ENCODE measurements around the gene CCNO.

DNA sequence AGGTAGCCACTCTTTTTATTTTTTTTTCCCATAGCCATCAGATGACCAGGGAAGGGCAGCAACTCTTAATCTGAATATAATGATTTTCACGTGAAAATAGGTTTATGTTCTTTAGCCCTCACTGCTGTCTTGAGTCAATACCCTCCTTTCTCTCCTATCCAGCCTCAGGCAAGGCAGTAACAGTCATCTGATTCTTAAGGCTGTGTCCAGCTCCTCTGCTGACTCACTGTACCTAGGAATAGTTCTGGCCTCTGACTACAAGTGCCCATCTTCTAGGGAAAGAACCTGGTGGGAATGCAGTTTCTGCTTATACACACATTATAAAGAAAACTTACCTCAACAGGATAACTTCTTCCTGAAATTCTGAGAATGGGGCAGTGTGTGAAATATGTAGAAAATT is 43.4 kb upstream of the CCNO start:
- no peak for TF ChIP-seq CTCF (IDR thresholded peaks at IDR 0.05)
- no peak for TF ChIP-seq POLR2A (IDR thresholded peaks at IDR 0.05)
